Thyroid gland (tissue), 4 donors: Measurements from ENCODE around the gene CERS5. TPM values are rescaled to one million over a fixed set of nuclear protein-coding genes. Genes with fewer than 3 reads are reported as not detected.

Experiments used
- DNase-seq, 2 donors: peaks; one replicate each; pipeline ENCODE4 v3.0.0-alpha.2; 2019
- H3K27ac ChIP-seq, 3 donors: fragments of 200-600 bp; sonication (generic); 1 replicate in 2 of 3; 2 replicates in 1 of 3; pipeline ENCODE4 v1.5.1; 2016 to 2019; ENCODE audit warnings: mild to moderate bottlenecking in 1 of 3, moderate library complexity in 1 of 3
- H3K27me3 ChIP-seq: fragments of 200-600 bp; sonication (generic); one replicate; pipeline ENCODE4 v1.5.1; 2019
- H3K36me3 ChIP-seq, 2 donors: fragments of 200-600 bp; sonication (generic); one replicate each; pipeline ENCODE4 v1.5.1; 2016 to 2019
- H3K4me1 ChIP-seq, 2 donors: fragments of 200-600 bp; sonication (generic); one replicate each; pipeline ENCODE4 v1.5.1; 2017 to 2019
- H3K4me3 ChIP-seq, 3 donors: fragments of 200-600 bp; sonication (generic); replicated peaks in 1 of 3; 1 replicate in 2 of 3; 2 replicates in 1 of 3; pipeline ENCODE4 v1.5.1; 2016; ENCODE audit warnings: mild to moderate bottlenecking in 1 of 3
- H3K9me3 ChIP-seq: fragments of 200-600 bp; sonication (generic); one replicate; pipeline ENCODE4 v1.5.1; 2017
- POLR2A ChIP-seq, 2 donors: fragments of 450-650 bp; IDR thresholded peaks; one replicate each; pipeline ENCODE4 v1.6.1; 2017; ENCODE audit warnings: antibody characterized with exemption in 2 of 2, mild to moderate bottlenecking in 2 of 2, moderate library complexity in 1 of 2
- WGBS, 2 donors: methylation state at CpG; one replicate each; pipeline ENCODE4 v1.1.5; 2017; 5-methylcytosine and 5-hydroxymethylcytosine counted together
- intact Hi-C: fragments of 100-400 bp; cut with DNase I; formaldehyde crosslinking; loops from one replicate; pipeline ENCODE4 v1.15.1; 2023
- total RNA-seq, 4 donors: library from RNA; depleted of rRNA; stranded (reverse); fragments of >200 nt; gene quantifications; one replicate each; pipeline ENCODE4 v1.2.3, GENCODE V29; 2016
- TF ChIP-seq, protein P1 (sequence below), 6 experiments: fragments of 200-600 bp in 3 of 6; fragments of 450-650 bp in 3 of 6; sonication (generic) in 3 of 6; IDR thresholded peaks; one replicate each; pipeline ENCODE4 v1.5.1; 2016 to 2019; ENCODE audit warnings: antibody characterized with exemption in 6 of 6, mild to moderate bottlenecking in 2 of 6, inconsistent platforms in 1 of 6, moderate library complexity in 1 of 6

Gene CERS5
- total RNA-seq, 4 donors from 2014 or later = 20.2 to 34.9 (median 29.5) TPM

DNA sequence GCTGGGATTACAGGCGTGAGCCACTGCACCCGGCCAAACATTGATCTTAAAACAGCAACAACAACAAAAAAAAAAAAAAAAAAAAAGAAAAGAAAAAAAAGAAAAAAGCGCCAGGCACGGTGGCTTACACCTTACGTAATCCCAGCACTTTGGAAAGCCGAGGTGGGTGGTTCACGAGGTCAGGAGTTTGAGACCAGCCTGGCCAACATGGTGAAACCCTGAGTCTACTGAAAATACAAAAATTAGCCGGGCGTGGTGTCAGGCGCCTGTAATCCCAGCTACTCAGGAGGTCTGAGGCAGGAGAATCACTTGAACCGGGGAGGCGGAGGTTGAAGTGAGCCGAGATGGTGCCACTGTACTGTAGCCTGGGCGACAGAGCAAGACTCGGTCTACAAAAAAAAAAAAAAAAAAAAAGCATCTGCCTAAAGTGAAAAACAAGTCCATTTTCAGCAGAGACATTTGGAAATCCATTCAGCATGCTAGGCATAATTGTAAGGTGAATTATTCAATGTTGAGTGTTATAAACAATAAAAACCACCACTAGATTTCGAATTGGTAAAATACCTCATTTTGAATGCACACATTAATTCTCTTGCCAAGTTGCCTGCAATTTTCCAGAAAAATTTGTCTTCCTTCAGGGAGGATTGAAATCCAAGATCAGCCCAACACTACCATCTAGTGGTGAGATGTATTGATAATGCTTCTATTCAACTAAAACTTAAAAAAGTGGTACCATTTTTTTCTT is 8.0 kb upstream of the CERS5 start:
- H3K4me1 ChIP-seq = no peaks in the 10 kb centered on the region
- intact Hi-C loops = loop anchor here (5.0 kb wide), 1 partner anchor 98 kb away; no protein-coding TSS in a partner anchor
- H3K9me3 ChIP-seq = no peaks in the 10 kb centered on the region
- TF ChIP-seq, protein P1, sequence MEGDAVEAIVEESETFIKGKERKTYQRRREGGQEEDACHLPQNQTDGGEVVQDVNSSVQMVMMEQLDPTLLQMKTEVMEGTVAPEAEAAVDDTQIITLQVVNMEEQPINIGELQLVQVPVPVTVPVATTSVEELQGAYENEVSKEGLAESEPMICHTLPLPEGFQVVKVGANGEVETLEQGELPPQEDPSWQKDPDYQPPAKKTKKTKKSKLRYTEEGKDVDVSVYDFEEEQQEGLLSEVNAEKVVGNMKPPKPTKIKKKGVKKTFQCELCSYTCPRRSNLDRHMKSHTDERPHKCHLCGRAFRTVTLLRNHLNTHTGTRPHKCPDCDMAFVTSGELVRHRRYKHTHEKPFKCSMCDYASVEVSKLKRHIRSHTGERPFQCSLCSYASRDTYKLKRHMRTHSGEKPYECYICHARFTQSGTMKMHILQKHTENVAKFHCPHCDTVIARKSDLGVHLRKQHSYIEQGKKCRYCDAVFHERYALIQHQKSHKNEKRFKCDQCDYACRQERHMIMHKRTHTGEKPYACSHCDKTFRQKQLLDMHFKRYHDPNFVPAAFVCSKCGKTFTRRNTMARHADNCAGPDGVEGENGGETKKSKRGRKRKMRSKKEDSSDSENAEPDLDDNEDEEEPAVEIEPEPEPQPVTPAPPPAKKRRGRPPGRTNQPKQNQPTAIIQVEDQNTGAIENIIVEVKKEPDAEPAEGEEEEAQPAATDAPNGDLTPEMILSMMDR (IDR thresholded peaks at IDR 0.05) = peak in 5 of 6 experiments; percentile 52 to 89 (median 61)
- no peak for TF ChIP-seq POLR2A (IDR thresholded peaks at IDR 0.05)
- no peak overlapping the region for H3K4me3 ChIP-seq
- peaks cover 10 to 14% of the 10 kb centered on the region in 2 donors for H3K36me3 ChIP-seq
- 41 to 47% methylated on average over 16 of the region's 16 CpGs for WGBS, 2 donors
- no peak overlapping the region for H3K27ac ChIP-seq
- no peaks in the 10 kb centered on the region for H3K27me3 ChIP-seq
- DNase-seq = peak; percentile 59 to 64

DNA sequence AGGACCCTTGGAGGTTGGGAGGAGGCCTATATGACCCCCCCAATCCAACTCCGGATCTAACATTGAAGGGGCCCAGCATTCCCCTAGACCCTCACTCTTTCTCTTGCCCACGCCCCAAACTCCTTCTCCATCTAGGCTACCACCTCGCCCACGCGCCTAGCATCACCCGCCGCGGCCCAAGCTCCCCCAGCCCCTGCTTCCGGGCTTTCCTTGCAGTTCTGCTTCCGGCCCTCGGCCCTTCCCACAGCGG is 445 bp downstream of the CERS5 start:
- WGBS, 2 donors = 0 to 2% methylated on average over 12 of the region's 12 CpGs
- intact Hi-C loops = no loop called here
- Histone ChIP-seq H3K4me3 (peak overlapping the region; percentile 30 to 100 (median 81)), H3K9me3 (no peaks in the 10 kb centered on the region), H3K36me3 (no peaks in the 10 kb centered on the region), H3K4me1 (peaks cover 0 to 12% of the 10 kb centered on the region in 2 donors), H3K27me3 (no peaks in the 10 kb centered on the region), H3K27ac (peak overlapping the region; percentile 29 to 91 (median 83))
- TF ChIP-seq POLR2A (IDR thresholded peaks at IDR 0.05) = no peak
- TF ChIP-seq, protein P1 (IDR thresholded peaks at IDR 0.05) = no peak
- DNase-seq = peak in 1 of 2 donors; percentile 42

DNA sequence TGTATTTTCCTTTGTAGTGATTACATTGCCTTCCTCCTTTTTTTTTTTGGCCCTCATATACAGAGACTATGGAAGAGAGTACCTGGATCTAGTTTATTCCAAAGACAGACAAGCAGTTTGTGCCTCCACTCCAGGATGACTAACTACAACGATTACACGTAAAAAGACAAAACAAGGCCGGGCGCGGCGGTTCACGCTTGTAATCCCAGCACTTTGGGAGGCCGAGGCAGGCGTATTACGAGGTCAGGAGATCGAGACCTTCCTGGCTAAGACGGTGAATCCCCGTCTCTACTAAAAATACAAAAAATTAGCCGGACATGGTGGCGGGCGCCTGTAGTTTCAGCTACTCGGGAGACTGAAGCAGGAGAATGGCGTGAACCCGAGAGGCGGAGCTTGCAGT is 2.2 kb downstream of the CERS5 start:
- WGBS, 2 donors = 97% methylated on average over 20 of the region's 20 CpGs
- H3K4me1 ChIP-seq = peaks cover 0 to 12% of the 10 kb centered on the region in 2 donors
- H3K4me3 ChIP-seq = no peak overlapping the region
- H3K27ac ChIP-seq = no peak overlapping the region
- no peaks in the 10 kb centered on the region for H3K9me3 ChIP-seq
- intact Hi-C loops = no loop called here
- no peak for TF ChIP-seq POLR2A (IDR thresholded peaks at IDR 0.05)
- TF ChIP-seq, protein P1 (IDR thresholded peaks at IDR 0.05) = no peak
- no peaks in the 10 kb centered on the region for H3K27me3 ChIP-seq
- DNase-seq = no peak
- no peaks in the 10 kb centered on the region for H3K36me3 ChIP-seq

DNA sequence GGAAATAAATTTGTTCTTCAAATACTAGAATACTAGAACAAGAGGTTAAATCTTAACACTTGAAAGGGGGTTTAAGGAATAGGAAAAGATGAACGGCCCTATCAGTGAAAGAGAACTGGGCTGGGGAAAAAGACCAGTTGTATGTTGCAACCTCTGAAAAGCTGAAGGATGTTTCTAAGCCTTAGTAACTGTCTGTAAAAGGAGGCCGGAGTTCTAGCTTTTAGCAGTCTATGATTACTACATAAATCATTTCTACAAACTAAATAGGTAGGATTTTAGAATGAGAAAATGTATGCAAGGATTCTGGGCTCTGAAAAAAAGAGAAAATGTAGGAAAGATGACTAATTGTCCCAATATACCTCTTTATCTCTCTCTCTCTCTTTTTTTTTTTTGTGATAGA is 4.9 kb downstream of the CERS5 start:
- DNase-seq = no peak
- Histone ChIP-seq H3K4me1 (peaks cover 0 to 8% of the 10 kb centered on the region in 2 donors), H3K4me3 (no peak overlapping the region), H3K27me3 (no peaks in the 10 kb centered on the region), H3K27ac (no peak overlapping the region), H3K9me3 (no peaks in the 10 kb centered on the region), H3K36me3 (no peaks in the 10 kb centered on the region)
- intact Hi-C loops = no loop called here
- WGBS, 2 donors = 82 to 84% methylated on average over 2 of the region's 2 CpGs
- TF ChIP-seq POLR2A (IDR thresholded peaks at IDR 0.05) = no peak
- TF ChIP-seq, protein P1 (IDR thresholded peaks at IDR 0.05) = no peak

DNA sequence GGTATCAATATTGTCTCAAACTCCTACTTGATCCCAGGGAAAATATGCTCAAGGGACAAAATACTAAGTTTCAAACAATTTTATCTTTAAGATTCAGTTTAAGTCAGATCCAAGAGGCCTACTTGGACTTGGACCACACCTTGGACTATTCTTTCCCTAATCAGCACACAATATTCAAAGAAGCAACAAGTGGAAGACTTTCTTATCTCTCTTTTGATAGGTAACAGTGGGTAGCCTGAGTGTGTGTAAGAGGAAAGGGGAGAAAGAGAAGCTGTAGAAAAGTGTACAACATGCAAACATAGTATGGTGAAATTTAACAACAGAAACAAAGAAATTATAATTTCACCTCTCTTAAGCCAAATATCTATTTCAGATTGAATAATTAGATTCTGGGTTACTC is 6.5 kb downstream of the CERS5 start:
- no peaks in the 10 kb centered on the region for H3K36me3 ChIP-seq
- no peaks in the 10 kb centered on the region for H3K27me3 ChIP-seq
- no peak overlapping the region for H3K27ac ChIP-seq
- intact Hi-C loops = no loop called here
- no peaks in the 10 kb centered on the region for H3K9me3 ChIP-seq
- H3K4me1 ChIP-seq = peaks cover 0 to 2% of the 10 kb centered on the region in 2 donors
- H3K4me3 ChIP-seq = no peak overlapping the region
- no peak for DNase-seq
- no peak for TF ChIP-seq POLR2A (IDR thresholded peaks at IDR 0.05)
- TF ChIP-seq, protein P1 (IDR thresholded peaks at IDR 0.05) = no peak
